Heart right ventricle (tissue), 16 donors: ENCODE data around the gene HRH1. TPM values are rescaled to one million over a fixed set of nuclear protein-coding genes. Genes with fewer than 3 reads are reported as not detected.
A peak's percentile ranks its signal among the peaks of the same experiment; 100 is the strongest.

Source experiments
- ATAC-seq, 8 donors: fragments of 200-7000 bp; cut with Tn5 transposase; one replicate each; pipeline ENCODE4 v1.9.1; 2020; ENCODE audit warnings: mild to moderate bottlenecking in 8 of 8, moderate library complexity in 8 of 8, moderate number of reproducible peaks in 1 of 8
- DNase-seq, 2 donors: peaks; one replicate each; pipeline ENCODE4 v3.0.0-alpha.2; 2020
- H3K27ac ChIP-seq, 10 donors: fragments of 200-600 bp; sonication (generic) in 2 of 10; one replicate each; pipeline versions ENCODE4 v1.5.0 to v1.8.0; 2020 to 2022; ENCODE audit warnings: mild to moderate bottlenecking in 3 of 10
- H3K27me3 ChIP-seq, 7 donors: fragments of 200-600 bp; one replicate each; pipeline ENCODE4 v1.8.0; 2021 to 2022; ENCODE audit warnings: mild to moderate bottlenecking in 2 of 7
- H3K36me3 ChIP-seq, 9 donors: fragments of 200-600 bp; sonication (generic) in 1 of 9; one replicate each; pipeline versions ENCODE4 v1.5.0 to v1.8.0; 2020 to 2022; ENCODE audit warnings: mild to moderate bottlenecking in 2 of 9
- H3K4me1 ChIP-seq, 9 donors: fragments of 200-600 bp; sonication (generic) in 1 of 9; one replicate each; pipeline versions ENCODE4 v1.5.0 to v1.8.0; 2020 to 2022; ENCODE audit warnings: mild to moderate bottlenecking in 4 of 9
- H3K4me3 ChIP-seq, 10 donors: fragments of 200-600 bp; sonication (generic) in 2 of 10; one replicate each; pipeline versions ENCODE4 v1.5.0 to v1.8.0; 2020 to 2022; ENCODE audit warnings: mild to moderate bottlenecking in 7 of 10, moderate library complexity in 2 of 10
- H3K9me3 ChIP-seq, 11 donors: fragments of 200-600 bp in 10 of 11; sonication (generic) in 2 of 11; one replicate each; pipeline versions ENCODE4 v1.5.0 to v1.8.0; 2013 to 2022; ENCODE audit warnings: mild to moderate bottlenecking in 2 of 11, control low read depth in 1 of 11, moderate library complexity in 1 of 11
- CTCF ChIP-seq, 9 donors: fragments of 200-600 bp; sonication (generic) in 2 of 9; IDR thresholded peaks; one replicate each; pipeline versions ENCODE4 v1.5.0 to v1.8.0; 2021 to 2022; ENCODE audit warnings: antibody characterized with exemption in 9 of 9, mild to moderate bottlenecking in 5 of 9, moderate library complexity in 1 of 9
- WGBS, 2 donors: extraction: QIAGEN DNeasy Blood & Tissue Kit; methylation state at CpG; one replicate each; pipeline ENCODE4 v1.1.7; 2013; ENCODE audit warnings: inconsistent platforms in 1 of 2; 5-methylcytosine and 5-hydroxymethylcytosine counted together
- intact Hi-C, 10 donors: fragments of 100-400 bp; cut with DNase I; formaldehyde crosslinking; loops; one replicate each; pipeline versions ENCODE4 v1.11.1 to v1.14.2; 2022
- polyA plus RNA-seq, 2 donors: library from polyadenylated mRNA; stranded (reverse); fragments of 200-250 nt; gene quantifications; one replicate each; pipeline ENCODE4 v1.2.3, GENCODE V29; 2013
- total RNA-seq, 10 donors: library from RNA; stranded (reverse); fragmentation: NEBNext Ultra II Directional in 3 of 10; extraction: Animal tissue kit (Norgen Biotek cat#: 25700) in 3 of 10; gene quantifications; one replicate each; pipeline versions ENCODE4 v1.2.1 to v1.2.4, GENCODE V29; 2021 to 2023
- donor health status: Arrhythmogenic right ventricular cardiomyopathy.
- donor health status: ischemic (EF 13 %, LVEDD 7.1; RV severe dilation, severe dysfunction).
- donor health status: healthy with polysubstance abuse.
- donor health status: DM: no; HTN: yes; CAD: no.
- donor health status: DM: no; HTN: no; CAD: no.
- donor health status: ischemic (EF 25% LVEDD 6.9; RV normal size, moderate dysfunction).
- donor health status: ischemic (EF 25% LVEDD 5.7; RV mildly dilated, moderate dysfunction).
- donor health status: healthy.
- donor health status: DM: yes; HTN: yes; CAD: no.
- donor health status: Ischemic cardiomyopathy.
- donor health status: ischemic (EF 35%, LVEDD 5.7; RV mildly dilated, moderate dysfunction).
- donor health status: nonischemic (EF 11% LVEDD 7.7; RV severe dilation, severe dysfunction).
- donor health status: DM: yes; HTN: yes; CAD: no.
- donor health status: PGD.
- donor health status: ischemic (EF 29% LVEDD 5.4; RV normal size, mild dysfunction).
- donor health status: nonischemic (EF 23%, LVEDD 6.1; RV moderate dilation, normal function).

The HRH1 gene
- total and polyA plus RNA-seq, 12 donors, result 0.57 to 3.1 (median 1.3) TPM

- peak overlapping the region in 1 of 10 donors; percentile 73 for H3K27ac ChIP-seq
- TF ChIP-seq CTCF (IDR thresholded peaks at IDR 0.05), result no peak
- intact Hi-C loops, result no loop called here
- DNase-seq, result no peak
- H3K4me1 ChIP-seq, result peaks cover 21 to 76% (median 45%) of the 10 kb centered on the region in 9 donors
- no peaks in the 10 kb centered on the region for H3K9me3 ChIP-seq
- H3K36me3 ChIP-seq, result peaks cover 0 to 50% (median 0%) of the 10 kb centered on the region in 9 donors
- WGBS, 2 donors, result 96 to 98% methylated on average over 1 of the region's 1 CpG
- no peak overlapping the region for H3K4me3 ChIP-seq
- ATAC-seq, result no peak
- H3K27me3 ChIP-seq, result no peaks in the 10 kb centered on the region
Observed at GRCh38 chr3:11284011-11284410, 129.7 kb downstream of the HRH1 start.

- WGBS, 2 donors, result 74 to 82% methylated on average over 2 of the region's 2 CpGs
- no peak for ATAC-seq
- no peak for TF ChIP-seq CTCF (IDR thresholded peaks at IDR 0.05)
- peaks cover 21 to 87% (median 54%) of the 10 kb centered on the region in 9 donors for H3K4me1 ChIP-seq
- no peak overlapping the region for H3K27ac ChIP-seq
- H3K27me3 ChIP-seq, result no peaks in the 10 kb centered on the region
- no peaks in the 10 kb centered on the region for H3K9me3 ChIP-seq
- DNase-seq, result no peak
- intact Hi-C loops, result no loop called here
- H3K36me3 ChIP-seq, result peaks cover 0 to 39% (median 0%) of the 10 kb centered on the region in 9 donors
- no peak overlapping the region for H3K4me3 ChIP-seq
Observed at GRCh38 chr3:11285471-11285870, 131.2 kb downstream of the HRH1 start.

- 76 to 88% methylated on average over 10 of the region's 10 CpGs for WGBS, 2 donors
- Histone ChIP-seq H3K4me1 (peaks cover 21 to 90% (median 55%) of the 10 kb centered on the region in 9 donors), H3K9me3 (no peaks in the 10 kb centered on the region), H3K27ac (peak overlapping the region in 7 of 10 donors; percentile 59 to 90 (median 74)), H3K36me3 (peaks cover 0 to 22% (median 0%) of the 10 kb centered on the region in 9 donors), H3K27me3 (no peaks in the 10 kb centered on the region), H3K4me3 (no peak overlapping the region)
- intact Hi-C loops, result no loop called here
- no peak for DNase-seq
- no peak for TF ChIP-seq CTCF (IDR thresholded peaks at IDR 0.05)
- ATAC-seq, result no peak
Observed at GRCh38 chr3:11287404-11287803, 133.1 kb downstream of the HRH1 start.

GRCh38 chr3:11288021-11288491 is 133.8 kb downstream of the HRH1 start:
- intact Hi-C loops, result no loop called here
- Histone ChIP-seq H3K4me3 (peak overlapping the region in 1 of 10 donors; percentile 2), H3K4me1 (peaks cover 19 to 83% (median 49%) of the 10 kb centered on the region in 9 donors), H3K27ac (peak overlapping the region in 8 of 10 donors; percentile 50 to 90 (median 74)), H3K36me3 (peaks cover 0 to 15% (median 0%) of the 10 kb centered on the region in 9 donors), H3K9me3 (no peaks in the 10 kb centered on the region), H3K27me3 (no peaks in the 10 kb centered on the region)
- ATAC-seq (no peak), DNase-seq (no peak)
- 60 to 74% methylated on average over 2 of the region's 2 CpGs for WGBS, 2 donors
- TF ChIP-seq CTCF (IDR thresholded peaks at IDR 0.05), result no peak
